HG02642 (cell line): ENCODE data around the gene SPACDR.
"Not testable (repeated sequence)": the region's sequence is repeated elsewhere in the genome, so short reads cannot be mapped to it uniquely, and the experiment has no call there.

ENCODE experiments used
- ATAC-seq: cut with Tn5 transposase; IDR thresholded peaks from one replicate; pipeline ENCODE4 v1.9.1; 2021; ENCODE audit warnings: mild to moderate bottlenecking; ENCODE audit not compliant: unreplicated experiment, poor library complexity

SPACDR gene

GRCh38 chr7:100464210-100464660 lies at the start of gene SPACDR:
Gene SPACDR, minus strand, starts transcription at chr7:100464260. Its CDS starts 235 bp downstream, at chr7:100464025.
- no peak for ATAC-seq

- ATAC-seq: no peak
Observed at GRCh38 chr7:100513212-100513810, 49.3 kb upstream of the SPACDR start.

- no peak for ATAC-seq
Observed at GRCh38 chr7:100510437-100511239, 46.6 kb upstream of the SPACDR start.

- no peak for ATAC-seq
Observed at GRCh38 chr7:100509231-100509630, 45.2 kb upstream of the SPACDR start.

GRCh38 chr7:100506356-100506923 lies 42.4 kb upstream of the SPACDR start:
- no peak for ATAC-seq

- ATAC-seq: no peak
Observed at GRCh38 chr7:100504887-100505611, 41.0 kb upstream of the SPACDR start.

GRCh38 chr7:100504031-100504430 lies 40.0 kb upstream of the SPACDR start:
- not testable (repeated sequence) for ATAC-seq

- ATAC-seq: not testable (repeated sequence)
Observed at GRCh38 chr7:100500743-100501142, 36.7 kb upstream of the SPACDR start.

GRCh38 chr7:100496509-100496908 lies 32.4 kb upstream of the SPACDR start:
- no peak for ATAC-seq

GRCh38 chr7:100493476-100494264 lies 29.6 kb upstream of the SPACDR start:
- no peak for ATAC-seq

- ATAC-seq: no peak
Observed at GRCh38 chr7:100492738-100493475, 28.8 kb upstream of the SPACDR start.

- no peak for ATAC-seq
Observed at GRCh38 chr7:100491192-100491578, 27.1 kb upstream of the SPACDR start.

- ATAC-seq: no peak
Observed at GRCh38 chr7:100490483-100491191, 26.6 kb upstream of the SPACDR start.

- ATAC-seq: no peak
Observed at GRCh38 chr7:100489824-100490223, 25.8 kb upstream of the SPACDR start.

GRCh38 chr7:100489121-100489520 lies 25.1 kb upstream of the SPACDR start:
- no peak for ATAC-seq

GRCh38 chr7:100488333-100489095 lies 24.5 kb upstream of the SPACDR start:
- no peak for ATAC-seq

- ATAC-seq: no peak
Observed at GRCh38 chr7:100486753-100487446, 22.8 kb upstream of the SPACDR start.
